H1 (cell line): ENCODE measurements around the gene EIF2S2. TPM values are rescaled to one million over a fixed set of nuclear protein-coding genes. Genes with fewer than 3 reads are reported as not detected.

Experiments
- BACH1 ChIP-seq: IDR thresholded peaks from 2 replicates; pipeline ENCODE4 v1.6.1; 2012; ENCODE audit warnings: low read length, improper control_type of control experiment
- BRCA1 ChIP-seq: IDR thresholded peaks from 2 replicates; pipeline ENCODE4 v1.6.1; 2012; ENCODE audit warnings: low read depth, low read length, improper control_type of control experiment
- CHD2 ChIP-seq: IDR thresholded peaks from 2 replicates; pipeline ENCODE4 v1.6.1; 2012; ENCODE audit warnings: low read length, improper control_type of control experiment
- CREB1 ChIP-seq: IDR thresholded peaks from 2 replicates; pipeline ENCODE4 v1.6.1; 2012; ENCODE audit warnings: inconsistent platforms
- EP300 ChIP-seq, 2 experiments: IDR thresholded peaks; 1 replicate in 1 of 2; 2 replicates in 1 of 2; pipeline ENCODE4 v1.6.1; 2011 to 2012; ENCODE audit warnings: low read depth in 2 of 2, low read length in 2 of 2, mild to moderate bottlenecking in 2 of 2, borderline replicate concordance in 1 of 2, inconsistent platforms in 1 of 2, moderate library complexity in 1 of 2
- GABPA ChIP-seq: IDR thresholded peaks from 2 replicates; pipeline ENCODE4 v1.6.1; 2011; ENCODE audit warnings: mild to moderate bottlenecking, low read length, moderate library complexity, borderline replicate concordance; ENCODE audit not compliant: insufficient read depth
- GTF2F1 ChIP-seq: IDR thresholded peaks from 2 replicates; pipeline ENCODE4 v1.6.1; 2012; ENCODE audit warnings: low read depth, low read length, improper control_type of control experiment, borderline replicate concordance
- HDAC2 ChIP-seq, 2 experiments: fragments of 300-600 bp in 1 of 2; sonication (generic) in 1 of 2; IDR thresholded peaks; 2 replicates each; pipeline ENCODE4 v1.6.1; 2011 to 2012; ENCODE audit warnings: low read depth in 2 of 2, low read length in 2 of 2, mild to moderate bottlenecking in 2 of 2, moderate library complexity in 2 of 2, borderline replicate concordance in 1 of 2, inconsistent platforms in 1 of 2
- PHF8 ChIP-seq: fragments of 200-600 bp; sonication (generic); conservative IDR thresholded peaks from 2 replicates; pipeline ENCODE4 v1.7.1; 2012; ENCODE audit warnings: low read depth, mild to moderate bottlenecking, inconsistent platforms, low read length, moderate library complexity
- POLR2A ChIP-seq, 2 experiments: IDR thresholded peaks; 1 replicate in 1 of 2; 2 replicates in 1 of 2; pipeline ENCODE4 v1.6.1; 2011; ENCODE audit warnings: low read depth in 2 of 2, low read length in 2 of 2, mild to moderate bottlenecking in 2 of 2; ENCODE audit errors: control extremely low read depth in 1 of 2
- POLR2AphosphoS5 ChIP-seq: IDR thresholded peaks from 2 replicates; pipeline ENCODE4 v1.6.1; 2011; ENCODE audit warnings: low read depth, low read length
- RXRA ChIP-seq: IDR thresholded peaks from 2 replicates; pipeline ENCODE4 v1.6.1; 2011; ENCODE audit warnings: low read depth, mild to moderate bottlenecking, low read length, moderate library complexity; ENCODE audit not compliant: insufficient read depth
- SIN3A ChIP-seq, 2 experiments: IDR thresholded peaks in 1 of 2; conservative IDR thresholded peaks in 1 of 2; 2 replicates each; pipeline ENCODE4 v1.6.1; 2011 to 2012; ENCODE audit warnings: low read length in 2 of 2, improper control_type of control experiment in 1 of 2, low read depth in 1 of 2, mild to moderate bottlenecking in 1 of 2
- SP4 ChIP-seq: IDR thresholded peaks from 2 replicates; pipeline ENCODE4 v1.6.1; 2012; ENCODE audit warnings: low read length, inconsistent platforms
- SRF ChIP-seq: IDR thresholded peaks from 2 replicates; pipeline ENCODE4 v1.6.1; 2011; ENCODE audit warnings: mild to moderate bottlenecking, low read depth, low read length, moderate library complexity
- SUZ12 ChIP-seq: fragments of 200-600 bp; sonication (generic); IDR thresholded peaks from 2 replicates; pipeline ENCODE4 v1.6.1; 2012; ENCODE audit warnings: mild to moderate bottlenecking, inconsistent platforms, low read length, moderate library complexity, mixed read lengths
- polyA plus RNA-seq, 7 experiments: library from polyadenylated mRNA; depleted of rRNA in 3 of 7; stranded (reverse) in 5 of 7; unstranded in 2 of 7; fragments of >200 nt in 5 of 7; fragments of 200-250 nt in 2 of 7; gene quantifications; 1 replicate in 5 of 7; 2 replicates in 1 of 7; 4 replicates in 1 of 7; pipeline versions ENCODE4 v1.2.1 to v1.2.3, GENCODE V29; 2011 to 2013; ENCODE audit warnings: missing spikeins in 2 of 7, mixed read lengths in 2 of 7
- total RNA-seq: library from RNA; stranded (reverse); fragmentation: NEBNext Ultra II Directional; extraction: Animal tissue kit (Norgen Biotek cat#: 25700); gene quantifications from 2 replicates; pipeline ENCODE4 v1.2.1, GENCODE V29; 2021
- TF ChIP-seq, protein P1 (sequence below): IDR thresholded peaks from 2 replicates; pipeline ENCODE4 v1.6.1; 2011; ENCODE audit warnings: low read length, improper control_type of control experiment

Gene EIF2S2
- total and polyA plus RNA-seq, 2 of the 8 experiments (the other 6 are each of a cell fraction or from before 2014, with no cell fraction given) = 59.5 to 142 TPM

DNA sequence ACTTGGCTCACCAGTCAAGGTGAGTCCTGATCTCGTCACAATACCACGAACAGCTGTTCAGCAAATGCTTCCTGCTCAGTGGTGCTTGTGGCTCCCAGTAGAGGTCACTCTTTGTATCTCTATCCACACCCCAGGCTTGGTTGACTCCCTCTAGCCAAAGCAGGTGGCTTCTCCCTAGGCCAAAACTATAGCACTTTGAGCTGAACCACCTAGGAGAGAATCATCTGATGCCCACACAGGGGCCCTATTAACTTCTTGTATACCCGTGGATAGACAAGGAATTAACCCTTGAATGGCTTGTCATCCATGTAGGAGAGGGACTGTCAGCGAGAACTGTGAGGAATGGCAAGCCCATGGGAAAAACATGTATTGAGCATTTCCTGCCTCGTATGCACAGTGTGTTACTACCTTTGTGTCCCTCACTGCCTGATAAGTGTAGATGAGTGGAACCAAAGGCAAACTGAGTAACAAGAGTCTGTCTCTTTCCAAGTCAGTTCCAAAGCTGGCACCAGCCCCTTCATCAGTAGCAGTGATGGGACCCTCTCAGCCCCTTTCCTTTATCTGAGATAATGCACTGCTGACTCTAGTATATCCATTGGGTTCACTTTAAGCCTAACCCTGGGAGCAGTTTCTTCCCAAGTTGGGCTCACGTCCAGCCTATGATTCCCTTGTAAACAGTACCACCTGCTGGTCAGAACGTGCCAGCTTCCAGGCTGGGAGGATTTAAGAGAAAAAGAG, 42.5 kb downstream of the EIF2S2 start (continued):
- TF ChIP-seq SIN3A (conservative IDR thresholded peaks at IDR 0.05 in 1 of 2, IDR thresholded peaks at IDR 0.05 in 1 of 2; ENCODE audit: low read depth in 1 of 2, low read length in 2 of 2) = peak; percentile 42 to 57; a peak in 2 of 4 replicates
- no peak for TF ChIP-seq POLR2A (IDR thresholded peaks at IDR 0.05; ENCODE audit: control extremely low read depth in 1 of 2, low read depth in 2 of 2, low read length in 2 of 2)
- no peak for TF ChIP-seq GTF2F1
- no peak for TF ChIP-seq POLR2AphosphoS5
- TF ChIP-seq CREB1 = no peak
- TF ChIP-seq RXRA = no peak
- no peak for TF ChIP-seq BRCA1
- TF ChIP-seq CHD2 = no peak
- no peak for TF ChIP-seq PHF8
- no peak for TF ChIP-seq EP300 (IDR thresholded peaks at IDR 0.05; ENCODE audit: borderline replicate concordance in 1 of 2, low read depth in 2 of 2, low read length in 2 of 2)
- no peak for TF ChIP-seq BACH1
- TF ChIP-seq SP4 = no peak
- TF ChIP-seq, protein P1, sequence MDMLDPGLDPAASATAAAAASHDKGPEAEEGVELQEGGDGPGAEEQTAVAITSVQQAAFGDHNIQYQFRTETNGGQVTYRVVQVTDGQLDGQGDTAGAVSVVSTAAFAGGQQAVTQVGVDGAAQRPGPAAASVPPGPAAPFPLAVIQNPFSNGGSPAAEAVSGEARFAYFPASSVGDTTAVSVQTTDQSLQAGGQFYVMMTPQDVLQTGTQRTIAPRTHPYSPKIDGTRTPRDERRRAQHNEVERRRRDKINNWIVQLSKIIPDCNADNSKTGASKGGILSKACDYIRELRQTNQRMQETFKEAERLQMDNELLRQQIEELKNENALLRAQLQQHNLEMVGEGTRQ = no peak
- no peak for TF ChIP-seq SRF
- no peak for TF ChIP-seq HDAC2 (IDR thresholded peaks at IDR 0.05; ENCODE audit: borderline replicate concordance in 1 of 2, low read depth in 2 of 2, low read length in 2 of 2)
- no peak for TF ChIP-seq GABPA
- no peak for TF ChIP-seq SUZ12
